H1 (cell line): ENCODE results near the gene LRP8. TPM values are rescaled to one million over a fixed set of nuclear protein-coding genes. Genes with fewer than 3 reads are reported as not detected.

Experiments used
- CTCF ChIA-PET: fragments of 300-600 bp; sonication (Branson Sonifier 250); formaldehyde crosslinking; loops from one replicate; lab custom pipeline; 2021; ENCODE audit not compliant: partially characterized antibody; lab: Charles Lee
- POLR2A ChIA-PET: fragments of 300-600 bp; sonication (Branson Sonifier 250); formaldehyde crosslinking; loops from one replicate; lab custom pipeline; 2021; ENCODE audit warnings: inconsistent platforms; ENCODE audit not compliant: partially characterized antibody; lab: Charles Lee
- DNase-seq, 2 experiments: peaks; one replicate each; pipeline versions ENCODE4 v3.0.0 to v3.0.0-alpha.2; 2010 to 2022; ENCODE audit warnings: low spot score in 2 of 2, low read depth in 1 of 2, mixed read lengths in 1 of 2
- FAIRE-seq: peaks from 2 replicates; lab custom pipeline; 2011; peaks lifted over from hg19 to GRCh38; lab: Jason Lieb, UNC
- H2AFZ ChIP-seq: 2 replicates; pipeline ENCODE4 v1.8.1; 2012; ENCODE audit warnings: low read length, inconsistent platforms
- H2AK5ac ChIP-seq: 2 replicates; pipeline ENCODE4 v1.6.1; 2013; ENCODE audit warnings: low read depth, low read length
- H2BK120ac ChIP-seq: replicated peaks from 2 replicates; pipeline ENCODE3; 2013; ENCODE audit warnings: low read depth, low read length, inconsistent platforms
- H2BK12ac ChIP-seq: 2 replicates; pipeline ENCODE4 v1.6.1; 2013; ENCODE audit warnings: low read depth, low read length
- H2BK15ac ChIP-seq: 2 replicates; pipeline ENCODE4 v1.6.1; 2013; ENCODE audit warnings: low read length
- H2BK20ac ChIP-seq: 2 replicates; pipeline ENCODE4 v1.6.1; 2013; ENCODE audit warnings: low read length
- H2BK5ac ChIP-seq: 2 replicates; pipeline ENCODE4 v1.6.1; 2013; ENCODE audit warnings: low read depth, low read length
- H3K14ac ChIP-seq: 2 replicates; pipeline ENCODE4 v1.6.1; 2013; ENCODE audit warnings: inconsistent platforms; ENCODE audit not compliant: insufficient read length
- H3K18ac ChIP-seq: 2 replicates; pipeline ENCODE4 v1.6.1; 2013; ENCODE audit warnings: low read length; ENCODE audit errors: extremely low read depth
- H3K23ac ChIP-seq: 2 replicates; pipeline ENCODE4 v1.6.1; 2013; ENCODE audit warnings: inconsistent platforms; ENCODE audit not compliant: insufficient read length
- H3K23me2 ChIP-seq: 2 replicates; pipeline ENCODE4 v1.6.1; 2013; ENCODE audit warnings: low read depth, low read length
- H3K27ac ChIP-seq: 2 replicates; pipeline ENCODE4 v1.6.1; 2011; ENCODE audit warnings: low read depth, low read length, inconsistent platforms
- H3K27me3 ChIP-seq, 4 experiments: replicated peaks in 1 of 4; 1 replicate in 1 of 4; 2 replicates in 3 of 4; pipeline versions ENCODE4 v1.6.1 to v1.8.1; 2011 to 2013; ENCODE audit warnings: low read length in 3 of 4, mild to moderate bottlenecking in 3 of 4, inconsistent platforms in 2 of 4, mixed read lengths in 2 of 4, moderate library complexity in 1 of 4; ENCODE audit not compliant: control insufficient read depth in 3 of 4, insufficient read depth in 3 of 4; ENCODE audit errors: extremely low read depth in 1 of 4
- H3K36me3 ChIP-seq, 4 experiments: 2 replicates each; pipeline versions ENCODE4 v1.6.1 to v1.8.1; 2011 to 2013; ENCODE audit warnings: mild to moderate bottlenecking in 4 of 4, low read length in 3 of 4, moderate library complexity in 2 of 4, control low read depth in 1 of 4, inconsistent platforms in 1 of 4; ENCODE audit not compliant: insufficient read depth in 4 of 4, control insufficient read depth in 2 of 4
- H3K4ac ChIP-seq: replicated peaks from 2 replicates; pipeline ENCODE3; 2013; ENCODE audit warnings: low read length, low read depth, mixed read lengths, inconsistent platforms; ENCODE audit not compliant: insufficient read length
- H3K4me1 ChIP-seq, 4 experiments: replicated peaks in 1 of 4; 1 replicate in 1 of 4; 2 replicates in 3 of 4; pipeline versions ENCODE4 v1.6.1 to v1.8.1; 2011 to 2013; ENCODE audit warnings: low read length in 3 of 4, inconsistent platforms in 2 of 4, mixed read lengths in 1 of 4; ENCODE audit not compliant: insufficient read depth in 4 of 4, control insufficient read depth in 3 of 4
- H3K4me2 ChIP-seq, 2 experiments: 2 replicates each; pipeline versions ENCODE4 v1.6.1 to v1.8.1; 2011 to 2013; ENCODE audit warnings: low read depth in 2 of 2, low read length in 2 of 2, control low read depth in 1 of 2, inconsistent platforms in 1 of 2, mild to moderate bottlenecking in 1 of 2; ENCODE audit not compliant: insufficient read depth in 1 of 2
- H3K4me3 ChIP-seq, 4 experiments: fragments of 200-600, 300-600 bp in 1 of 4; sonication (generic), shearing (Covaris generic), sonication (Bioruptor Twin) in 1 of 4; 2 replicates each; pipeline versions ENCODE4 v1.5.1 to v1.8.1; 2011 to 2016; ENCODE audit warnings: low read length in 4 of 4, low read depth in 3 of 4, control low read depth in 2 of 4, inconsistent platforms in 2 of 4, mild to moderate bottlenecking in 2 of 4, mixed read lengths in 1 of 4, moderate library complexity in 1 of 4; ENCODE audit not compliant: insufficient read depth in 2 of 4; ENCODE audit errors: extremely low read depth in 1 of 4
- H3K56ac ChIP-seq: replicated peaks from 2 replicates; pipeline ENCODE3; 2013; ENCODE audit warnings: low read depth, mild to moderate bottlenecking, mixed read lengths, low read length, inconsistent platforms; ENCODE audit not compliant: insufficient read length
- H3K79me1 ChIP-seq: 2 replicates; pipeline ENCODE4 v1.6.1; 2013; ENCODE audit warnings: low read depth, low read length, control low read depth
- H3K79me2 ChIP-seq, 2 experiments: 2 replicates each; pipeline versions ENCODE4 v1.6.1 to v1.8.1; 2012 to 2013; ENCODE audit warnings: low read length in 2 of 2, mild to moderate bottlenecking in 2 of 2, inconsistent platforms in 1 of 2; ENCODE audit not compliant: insufficient read depth in 2 of 2, control insufficient read depth in 1 of 2
- H3K9ac ChIP-seq, 4 experiments: replicated peaks in 1 of 4; 1 replicate in 1 of 4; 2 replicates in 3 of 4; pipeline versions ENCODE4 v1.6.1 to v1.8.1; 2011 to 2013; ENCODE audit warnings: low read depth in 3 of 4, low read length in 3 of 4, control low read depth in 2 of 4, mild to moderate bottlenecking in 2 of 4, moderate library complexity in 2 of 4, inconsistent platforms in 1 of 4; ENCODE audit errors: extremely low read depth in 1 of 4
- H3K9me3 ChIP-seq, 2 experiments: 2 replicates each; pipeline versions ENCODE4 v1.6.1 to v1.8.1; 2012 to 2013; ENCODE audit warnings: mild to moderate bottlenecking in 2 of 2, moderate library complexity in 2 of 2, control low read depth in 1 of 2, inconsistent platforms in 1 of 2, low read depth in 1 of 2, low read length in 1 of 2, mixed read lengths in 1 of 2; ENCODE audit not compliant: insufficient read depth in 2 of 2
- H4K20me1 ChIP-seq, 2 experiments: replicated peaks in 1 of 2; 2 replicates each; pipeline versions ENCODE3 to v1.8.1; 2011 to 2013; ENCODE audit warnings: inconsistent platforms in 2 of 2, low read length in 2 of 2, mild to moderate bottlenecking in 1 of 2; ENCODE audit not compliant: insufficient read depth in 2 of 2, control insufficient read depth in 1 of 2
- H4K5ac ChIP-seq: 2 replicates; pipeline ENCODE4 v1.6.1; 2013; ENCODE audit warnings: low read length, low read depth, mixed read lengths, inconsistent platforms; ENCODE audit not compliant: insufficient read length
- H4K8ac ChIP-seq: 2 replicates; pipeline ENCODE4 v1.8.0; 2013; ENCODE audit warnings: mild to moderate bottlenecking, moderate library complexity, low read length, inconsistent platforms; ENCODE audit not compliant: insufficient read depth; ENCODE audit errors: extremely low read depth
- H4K91ac ChIP-seq: replicated peaks from 2 replicates; pipeline ENCODE3; 2013; ENCODE audit warnings: low read length, mixed read lengths, inconsistent platforms; ENCODE audit not compliant: insufficient read length
- CBX8 ChIP-seq: fragments of 300-800, 300-1000 bp; sonication (generic); IDR thresholded peaks from 2 replicates; pipeline ENCODE4 v1.7.1; 2016; ENCODE audit warnings: low read depth, low read length, borderline replicate concordance
- CHD1 ChIP-seq: IDR thresholded peaks from 2 replicates; pipeline ENCODE4 v1.6.1; 2012; ENCODE audit warnings: low read depth, low read length, improper control_type of control experiment
- CREB1 ChIP-seq: IDR thresholded peaks from 2 replicates; pipeline ENCODE4 v1.6.1; 2012; ENCODE audit warnings: inconsistent platforms
- HDAC2 ChIP-seq, 2 experiments: fragments of 300-600 bp in 1 of 2; sonication (generic) in 1 of 2; IDR thresholded peaks; 2 replicates each; pipeline ENCODE4 v1.6.1; 2011 to 2012; ENCODE audit warnings: low read depth in 2 of 2, low read length in 2 of 2, mild to moderate bottlenecking in 2 of 2, moderate library complexity in 2 of 2, borderline replicate concordance in 1 of 2, inconsistent platforms in 1 of 2
- KDM1A ChIP-seq: fragments of 200-600, 300-600 bp; sonication (generic); IDR thresholded peaks from 2 replicates; pipeline ENCODE4 v1.7.1; 2016; ENCODE audit warnings: mild to moderate bottlenecking, low read length, borderline replicate concordance
- SAP30 ChIP-seq: fragments of 300-600 bp; sonication (generic); IDR thresholded peaks from 2 replicates; pipeline ENCODE4 v1.7.1; 2012; ENCODE audit warnings: low read length, moderate library complexity, mild to moderate bottlenecking, inconsistent platforms; ENCODE audit not compliant: insufficient read depth, insufficient replicate concordance
- SIX5 ChIP-seq: IDR thresholded peaks from 2 replicates; pipeline ENCODE4 v1.6.1; 2011; ENCODE audit warnings: mild to moderate bottlenecking, low read depth, low read length
- SP1 ChIP-seq: IDR thresholded peaks from 2 replicates; pipeline ENCODE4 v1.6.1; 2011; ENCODE audit warnings: low read depth, low read length
- TAF1 ChIP-seq: IDR thresholded peaks from 2 replicates; pipeline ENCODE4 v1.6.1; 2011; ENCODE audit warnings: mild to moderate bottlenecking, low read depth, low read length
- TBP ChIP-seq: IDR thresholded peaks from 2 replicates; pipeline ENCODE4 v1.6.1; 2011; ENCODE audit warnings: low read depth, low read length, improper control_type of control experiment
- WGBS, 2 experiments: shearing (Covaris generic) in 1 of 2; methylation state at CpG; one replicate each; pipeline versions ENCODE4 v1.1.6 to v1.1.7; 2013 to 2015; ENCODE audit warnings: low lambda C conversion rate in 2 of 2, mixed read lengths in 2 of 2, inconsistent platforms in 1 of 2, low coverage in 1 of 2, missing lambda C conversion rate in 1 of 2; ENCODE audit not compliant: insufficient replicate concordance in 2 of 2, insufficient coverage in 1 of 2, insufficient read length in 1 of 2; ENCODE audit errors: extremely low coverage in 1 of 2, missing lambda C conversion rate in 1 of 2; 5-methylcytosine and 5-hydroxymethylcytosine counted together
- polyA plus RNA-seq, 7 experiments: library from polyadenylated mRNA; depleted of rRNA in 3 of 7; stranded (reverse) in 5 of 7; unstranded in 2 of 7; fragments of >200 nt in 5 of 7; fragments of 200-250 nt in 2 of 7; gene quantifications; 1 replicate in 5 of 7; 2 replicates in 1 of 7; 4 replicates in 1 of 7; pipeline versions ENCODE4 v1.2.1 to v1.2.3, GENCODE V29; 2011 to 2013; ENCODE audit warnings: missing spikeins in 2 of 7, mixed read lengths in 2 of 7
- total RNA-seq: library from RNA; stranded (reverse); fragmentation: NEBNext Ultra II Directional; extraction: Animal tissue kit (Norgen Biotek cat#: 25700); gene quantifications from 2 replicates; pipeline ENCODE4 v1.2.1, GENCODE V29; 2021

LRP8 gene
- total and polyA plus RNA-seq, 2 of the 8 experiments (the other 6 are each of a cell fraction or from before 2014, with no cell fraction given), result 63.2 to 66.4 TPM

- peak within 1 kb of the TSS; percentile 59 for H2AFZ ChIP-seq
- H4K8ac ChIP-seq, result peak within 1 kb of the TSS; percentile 98
- peak within 1 kb of the TSS; percentile 82 to 99 for H3K4me2 ChIP-seq
- peak within 1 kb of the TSS; percentile 60; the same call in 1 of the 2 replicates for H2BK5ac ChIP-seq
- no peak within 1 kb of the TSS for H3K56ac ChIP-seq
- H3K79me1 ChIP-seq, result peaks cover 7% of the 10 kb centered on the region; the same call in 1 of the 2 replicates
- H3K18ac ChIP-seq, result peak within 1 kb of the TSS; percentile 56; the same call in 1 of the 2 replicates
- H2BK15ac ChIP-seq, result no peak within 1 kb of the TSS
- peak within 1 kb of the TSS; percentile 39; the same call in 1 of the 2 replicates for H3K27ac ChIP-seq
- no peak within 1 kb of the TSS for H4K91ac ChIP-seq
- H3K4me1 ChIP-seq, result no peaks in the 10 kb centered on the region; a peak in 1 of 7 replicates
- peaks cover 10 to 24% of the 10 kb centered on the region in 2 experiments for H3K79me2 ChIP-seq
- 0 out of 2 replicates have a peak within 1 kb of the TSS, but pooled peaks have one; percentile 18 for H2AK5ac ChIP-seq
- peaks cover 8% of the 10 kb centered on the region for H3K23me2 ChIP-seq
- no peak within 1 kb of the TSS for H3K14ac ChIP-seq
- peaks cover 12 to 28% (median 20%) of the 10 kb centered on the region in 4 experiments; a peak in 7 of 8 replicates for H3K36me3 ChIP-seq
- no peak within 1 kb of the TSS for H3K23ac ChIP-seq
- peak within 1 kb of the TSS; percentile 83 to 99 (median 90) for H3K4me3 ChIP-seq
- POLR2A ChIA-PET, result interaction anchor here (0.6 to 10.8 kb wide), 9 partner anchors 10 to 658 kb away, joined by 3 to 62 read pairs (median 3); partner anchors contain the start of gene CZIB
- H3K9me3 ChIP-seq, result no peaks in the 10 kb centered on the region
- H4K5ac ChIP-seq, result peak within 1 kb of the TSS; percentile 64
- peak within 1 kb of the TSS; percentile 29 for H3K4ac ChIP-seq
- FAIRE-seq (peak; percentile 66), DNase-seq (peak; percentile 89 to 99)
- peaks cover 0 to 6% of the 10 kb centered on the region in 2 experiments for H4K20me1 ChIP-seq
- no peak within 1 kb of the TSS for H2BK20ac ChIP-seq
- H3K27me3 ChIP-seq, result no peaks in the 10 kb centered on the region; a peak in 1 of 7 replicates
- H2BK12ac ChIP-seq, result peak within 1 kb of the TSS; percentile 52; the same call in 1 of the 2 replicates
- peak within 1 kb of the TSS; percentile 76 to 89 (median 84) for H3K9ac ChIP-seq
- no peak within 1 kb of the TSS for H2BK120ac ChIP-seq
- WGBS, 2 experiments, result 9% methylated on average over 54 of the region's 64 CpGs; no CpG with 5 or more reads in 1 of the 2 experiments
- CTCF ChIA-PET, result interaction anchor here (0.6 kb wide), 1 partner anchor 586 kb away, joined by 3 read pairs; no protein-coding TSS in a partner anchor
- peak; percentile 84; the same call in 1 of the 2 replicates for TF ChIP-seq TBP
- TF ChIP-seq HDAC2 (IDR thresholded peaks at IDR 0.05; ENCODE audit: borderline replicate concordance in 1 of 2, low read depth in 2 of 2, low read length in 2 of 2), result no peak; a peak in 1 of 4 replicates
- peak; percentile 89 for TF ChIP-seq TAF1
- TF ChIP-seq KDM1A, result no peak
- TF ChIP-seq CREB1, result peak; percentile 100
- TF ChIP-seq CBX8, result no peak
- no peak for TF ChIP-seq CHD1
- no peak for TF ChIP-seq SIX5
- peak; percentile 49; the same call in 1 of the 2 replicates for TF ChIP-seq SP1
- no peak for TF ChIP-seq SAP30
These were observed 89.4 kb downstream of the LRP8 start, which contains the start of gene MAGOH for GRCh38 chr1:53238197-53239155. MAGOH (minus strand) TSS chr1:53238518; CDS start chr1:53238448, 70 bp downstream.
